SH-SY5Y (cell line): ENCODE results near the gene NSUN2.

Experiments
- GATA2 ChIP-seq: IDR thresholded peaks from 2 replicates; pipeline ENCODE4 v1.6.1; 2011; ENCODE audit warnings: mild to moderate bottlenecking, low read depth, low read length
- GATA3 ChIP-seq: IDR thresholded peaks from 2 replicates; pipeline ENCODE4 v1.6.1; 2011; ENCODE audit warnings: low read depth, mild to moderate bottlenecking, low read length, moderate library complexity

DNA sequence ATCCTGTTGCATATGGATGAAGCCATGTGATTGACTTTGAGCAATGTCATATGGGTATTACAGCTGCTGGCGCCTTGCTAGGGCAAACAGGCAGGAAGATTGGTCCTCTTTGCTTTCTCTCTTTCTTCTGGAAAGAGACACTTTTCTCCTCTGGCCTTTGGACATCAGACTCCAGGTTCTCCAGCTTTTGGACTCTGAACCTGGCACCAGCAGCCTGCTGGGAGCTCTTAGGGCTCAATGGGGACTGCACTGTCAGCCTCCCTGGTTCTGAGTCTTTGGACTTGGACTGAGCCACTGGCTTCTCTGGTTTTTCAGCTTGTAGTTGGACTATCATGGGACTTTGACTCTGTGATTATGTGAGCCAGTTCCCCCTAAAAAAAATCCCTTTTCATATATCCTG, 45.5 kb upstream of the NSUN2 start:
- TF ChIP-seq GATA2, result no peak
- no peak for TF ChIP-seq GATA3
